Neural progenitor cell (in vitro differentiated cells): ENCODE results near the gene MGAT3.

Source experiments
- EZH2 ChIP-seq: fragments of 200-600 bp; sonication (generic); IDR thresholded peaks from 2 replicates; pipeline ENCODE4 v1.6.1; 2017; ENCODE audit warnings: antibody characterized with exemption, mild to moderate bottlenecking, moderate library complexity
- EZH2phosphoT487 ChIP-seq: fragments of 200-600 bp; sonication (generic); IDR thresholded peaks from 2 replicates; pipeline ENCODE4 v1.6.1; 2017; ENCODE audit warnings: antibody characterized with exemption
- TF ChIP-seq, protein P1 (sequence below): fragments of 200-600 bp; sonication (generic); IDR thresholded peaks from 2 replicates; pipeline ENCODE4 v1.5.1; 2017; ENCODE audit warnings: antibody characterized with exemption, mild to moderate bottlenecking

DNA sequence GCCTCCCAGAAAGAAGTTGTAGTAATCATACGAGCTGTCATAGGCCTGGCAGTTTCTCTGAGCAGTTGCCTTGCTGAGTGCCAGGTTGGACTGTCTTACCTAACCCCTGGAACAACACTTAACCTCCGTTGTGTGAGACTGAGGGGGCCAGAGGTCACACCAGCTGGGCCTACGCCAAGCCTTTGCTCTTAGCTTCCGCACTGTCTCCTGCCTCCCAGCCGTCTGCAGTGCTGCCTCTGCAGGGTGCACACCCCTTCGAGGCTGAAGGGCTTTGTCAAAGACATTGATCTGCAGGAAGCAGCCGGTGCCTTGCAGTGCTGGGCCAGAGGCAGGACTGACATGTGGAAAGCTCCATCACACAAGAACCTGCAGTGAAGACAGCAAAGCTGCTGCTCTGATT lies 40.5 kb upstream of the MGAT3 start:
- TF ChIP-seq, protein P1, sequence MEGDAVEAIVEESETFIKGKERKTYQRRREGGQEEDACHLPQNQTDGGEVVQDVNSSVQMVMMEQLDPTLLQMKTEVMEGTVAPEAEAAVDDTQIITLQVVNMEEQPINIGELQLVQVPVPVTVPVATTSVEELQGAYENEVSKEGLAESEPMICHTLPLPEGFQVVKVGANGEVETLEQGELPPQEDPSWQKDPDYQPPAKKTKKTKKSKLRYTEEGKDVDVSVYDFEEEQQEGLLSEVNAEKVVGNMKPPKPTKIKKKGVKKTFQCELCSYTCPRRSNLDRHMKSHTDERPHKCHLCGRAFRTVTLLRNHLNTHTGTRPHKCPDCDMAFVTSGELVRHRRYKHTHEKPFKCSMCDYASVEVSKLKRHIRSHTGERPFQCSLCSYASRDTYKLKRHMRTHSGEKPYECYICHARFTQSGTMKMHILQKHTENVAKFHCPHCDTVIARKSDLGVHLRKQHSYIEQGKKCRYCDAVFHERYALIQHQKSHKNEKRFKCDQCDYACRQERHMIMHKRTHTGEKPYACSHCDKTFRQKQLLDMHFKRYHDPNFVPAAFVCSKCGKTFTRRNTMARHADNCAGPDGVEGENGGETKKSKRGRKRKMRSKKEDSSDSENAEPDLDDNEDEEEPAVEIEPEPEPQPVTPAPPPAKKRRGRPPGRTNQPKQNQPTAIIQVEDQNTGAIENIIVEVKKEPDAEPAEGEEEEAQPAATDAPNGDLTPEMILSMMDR, result no peak
- TF ChIP-seq EZH2 (no peak), EZH2phosphoT487 (no peak)
